HepG2 (cell line): ENCODE results near the gene PPP1R13B. TPM values are rescaled to one million over a fixed set of nuclear protein-coding genes. Genes with fewer than 3 reads are reported as not detected.

Experiments used
- ATAC-seq: fragments of 200-7000 bp; cut with Tn5 transposase; 3 replicates; pipeline ENCODE4 v1.9.1; 2020; ENCODE audit warnings: mild to moderate bottlenecking, moderate library complexity
- BruUV-seq: library from RNA; stranded (reverse); fragments of 400-500 nt; replicated peaks from 2 replicates; lab custom pipeline; 2021; lab: Mats Ljungman, UMichigan
- CTCF ChIA-PET: fragments of 300-600 bp; formaldehyde crosslinking; extraction: SDS; loops from one replicate; lab custom pipeline; 2021; ENCODE audit warnings: low total read pairs, inconsistent platforms, low intra/inter-chr PET ratio; lab: Yijun Ruan, JAX
- POLR2A ChIA-PET: fragments of 350-600 bp; sonication (Branson Sonifier 250); formaldehyde crosslinking; loops from one replicate; lab custom pipeline; 2020; ENCODE audit warnings: antibody characterized with exemption, inconsistent platforms; lab: Yijun Ruan, JAX
- DNase-seq: peaks from one replicate; pipeline ENCODE4 v3.0.0-alpha.2; 2015; ENCODE audit warnings: low spot score
- FAIRE-seq: peaks from 3 replicates; lab custom pipeline; 2011; peaks lifted over from hg19 to GRCh38; lab: Jason Lieb, UNC
- H2AFZ ChIP-seq: one replicate; pipeline ENCODE4 v1.6.1; 2011; ENCODE audit warnings: low read length, inconsistent platforms
- H3K27ac ChIP-seq: fragments of 300-600 bp; 3 replicates; pipeline ENCODE4 v1.8.0; 2011; ENCODE audit warnings: mixed run types, mild to moderate bottlenecking, mixed read lengths, low read length, inconsistent platforms; ENCODE audit not compliant: insufficient read depth; ENCODE audit errors: extremely low read length
- H3K27me3 ChIP-seq, 2 experiments: fragments of 200-600 bp in 1 of 2; 2 replicates in 1 of 2; 3 replicates in 1 of 2; pipeline versions ENCODE4 v1.6.0 to v1.8.0; 2011; ENCODE audit warnings: low read length in 2 of 2, mild to moderate bottlenecking in 2 of 2, moderate library complexity in 2 of 2, inconsistent platforms in 1 of 2; ENCODE audit not compliant: insufficient read depth in 2 of 2, control insufficient read depth in 1 of 2
- H3K36me3 ChIP-seq, 2 experiments: fragments of 200-600 bp in 1 of 2; replicated peaks in 1 of 2; 2 replicates in 1 of 2; 3 replicates in 1 of 2; pipeline versions ENCODE4 v1.5.1 to v1.8.0; 2011; ENCODE audit warnings: low read length in 2 of 2, inconsistent platforms in 1 of 2; ENCODE audit not compliant: insufficient read depth in 2 of 2, control insufficient read depth in 1 of 2
- H3K4me1 ChIP-seq: 2 replicates; pipeline ENCODE4 v1.5.1; 2012; ENCODE audit warnings: low read length, inconsistent platforms; ENCODE audit not compliant: insufficient read depth
- H3K4me2 ChIP-seq: 2 replicates; pipeline ENCODE4 v1.6.0; 2011; ENCODE audit warnings: low read depth, low read length, inconsistent platforms
- H3K4me3 ChIP-seq, 3 experiments: fragments of 200-600 bp in 1 of 3; sonication (generic), shearing (Covaris generic) in 1 of 3; replicated peaks in 1 of 3; 2 replicates each; pipeline ENCODE4 v1.5.1; 2011 to 2016; ENCODE audit warnings: low read length in 3 of 3, inconsistent platforms in 2 of 3, low read depth in 2 of 3, mild to moderate bottlenecking in 2 of 3, control low read depth in 1 of 3, mixed read lengths in 1 of 3; ENCODE audit not compliant: insufficient read depth in 1 of 3
- H3K79me2 ChIP-seq: one replicate; pipeline ENCODE4 v1.6.1; 2011; ENCODE audit warnings: low read length, inconsistent platforms; ENCODE audit not compliant: insufficient read depth
- H3K9ac ChIP-seq: 2 replicates; pipeline ENCODE4 v1.6.0; 2011; ENCODE audit warnings: mild to moderate bottlenecking, low read depth, low read length, inconsistent platforms; ENCODE audit not compliant: insufficient read depth
- H3K9me3 ChIP-seq: 2 replicates; pipeline ENCODE4 v1.5.1; 2012; ENCODE audit warnings: mild to moderate bottlenecking, low read length
- H4K20me1 ChIP-seq: 2 replicates; pipeline ENCODE4 v1.6.0; 2011; ENCODE audit warnings: inconsistent platforms, mild to moderate bottlenecking, low read length, moderate library complexity; ENCODE audit not compliant: insufficient read depth
- ARID3A ChIP-seq: IDR thresholded peaks from 2 replicates; pipeline ENCODE4 v1.6.1; 2012; ENCODE audit warnings: low read depth, low read length, improper control_type of control experiment
- DDIT3 ChIP-seq: sonication (generic); formaldehyde crosslinking; IDR thresholded peaks from 2 replicates; pipeline ENCODE4 v1.4.0; 2020; ENCODE audit warnings: mild to moderate bottlenecking, missing genetic modification reagents
- KAT7 ChIP-seq: IDR thresholded peaks from 2 replicates; pipeline ENCODE4 v1.6.1; 2018; ENCODE audit warnings: borderline replicate concordance, missing compliant biosample characterization
- NFE2 ChIP-seq: sonication (generic); formaldehyde crosslinking; IDR thresholded peaks from 2 replicates; pipeline ENCODE4 v1.4.0; 2020; ENCODE audit warnings: missing genetic modification reagents
- REL ChIP-seq: sonication (generic); formaldehyde crosslinking; conservative IDR thresholded peaks from 2 replicates; pipeline ENCODE4 v1.8.0; 2022; ENCODE audit warnings: mild to moderate bottlenecking, missing genetic modification reagents, moderate library complexity
- SP140L ChIP-seq: sonication (generic); formaldehyde crosslinking; IDR thresholded peaks from 2 replicates; pipeline ENCODE4 v1.4.0; 2020; ENCODE audit warnings: missing genetic modification reagents, borderline replicate concordance
- STAT5B ChIP-seq: sonication (generic); formaldehyde crosslinking; IDR thresholded peaks from 2 replicates; pipeline ENCODE4 v1.4.0; 2020; ENCODE audit warnings: missing genetic modification reagents
- TCF7L2 ChIP-seq: IDR thresholded peaks from 2 replicates; pipeline ENCODE4 v1.6.1; 2011; ENCODE audit warnings: mild to moderate bottlenecking, low read depth, low read length, moderate library complexity
- ZNF512 ChIP-seq: sonication (generic); formaldehyde crosslinking; IDR thresholded peaks from 2 replicates; pipeline ENCODE4 v1.4.0; 2020; ENCODE audit warnings: mild to moderate bottlenecking, missing genetic modification reagents
- WGBS: methylation state at CpG from one replicate; pipeline ENCODE4 v1.1.6; 2017; ENCODE audit warnings: low lambda C conversion rate; 5-methylcytosine and 5-hydroxymethylcytosine counted together
- in situ Hi-C: cut with HindIII; loops from 2 replicates; pipeline ENCODE4 v1.10.0; 2017; ENCODE audit warnings: low pct_unique_long_range_greater_than_20kb; ENCODE audit not compliant: extremely low pct_ligation_motif_present
- intact Hi-C: fragments of 100-400 bp; cut with micrococcal nuclease; formaldehyde crosslinking; loops from one replicate; pipeline ENCODE4 v1.10.0; 2022; ENCODE audit not compliant: unreplicated experiment
- polyA plus RNA-seq, 8 experiments: library from polyadenylated mRNA; depleted of rRNA in 3 of 8; stranded (reverse) in 7 of 8; unstranded in 1 of 8; fragments of >200 nt; fragmentation: Illumina TruSeq in 4 of 8; extraction: Trizol in 4 of 8; gene quantifications; 2 replicates each; pipeline versions ENCODE4 v1.2.1 to v1.2.3, GENCODE V29; 2011 to 2016; ENCODE audit warnings: low read depth in 4 of 8, missing spikeins in 1 of 8, mixed read lengths in 1 of 8; ENCODE audit not compliant: insufficient read depth in 1 of 8
- total RNA-seq, 5 experiments: library from RNA; depleted of rRNA; stranded (reverse); fragments of >200 nt; fragmentation: Illumina TruSeq; extraction: Trizol; gene quantifications; 2 replicates each; pipeline ENCODE4 v1.2.3, GENCODE V29; 2016; ENCODE audit warnings: low read depth in 1 of 5
- TF ChIP-seq, protein P1 (sequence below): sonication (generic); formaldehyde crosslinking; IDR thresholded peaks from 2 replicates; pipeline ENCODE4 v1.8.0; 2022; ENCODE audit warnings: missing genetic modification reagents, mild to moderate bottlenecking, borderline replicate concordance
- TF ChIP-seq, protein P2 (sequence below): sonication (generic); formaldehyde crosslinking; IDR thresholded peaks from 2 replicates; pipeline ENCODE4 v1.4.0; 2020; ENCODE audit warnings: mild to moderate bottlenecking, low read depth, missing genetic modification reagents

Gene PPP1R13B
- total and polyA plus RNA-seq, 2 of the 13 experiments (the other 11 are each of a cell fraction or from before 2014, with no cell fraction given), result 4.6 to 9.4 TPM

DNA sequence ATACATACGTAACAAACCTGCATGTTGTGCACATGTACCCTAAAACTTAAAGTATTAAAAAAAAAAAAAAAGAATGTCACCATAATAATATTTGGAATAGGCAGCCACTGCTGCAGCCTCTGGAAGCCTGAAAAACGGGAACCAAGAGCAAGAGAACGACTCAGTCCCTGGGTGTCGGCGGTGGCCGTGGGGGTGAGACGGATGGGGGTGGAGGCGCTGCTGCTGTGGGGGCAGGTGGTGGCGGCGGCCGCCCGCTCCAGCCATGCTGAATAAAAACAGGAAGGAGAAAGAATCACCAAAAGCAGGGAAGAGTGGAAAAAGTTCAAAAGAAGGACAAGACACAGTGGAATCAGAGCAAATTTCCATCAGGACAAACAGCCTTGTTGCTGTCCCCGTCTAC is 84.8 kb downstream of the PPP1R13B start:
- ChIA-PET POLR2A (no interaction called here), CTCF (no interaction called here)
- H3K36me3 ChIP-seq, result peaks cover 0 to 3% of the 10 kb centered on the region in 2 experiments; a peak in 1 of 5 replicates
- no peak overlapping the region for H3K4me2 ChIP-seq
- no peak overlapping the region for H3K27ac ChIP-seq
- no peaks in the 10 kb centered on the region for H3K27me3 ChIP-seq
- no peak for DNase-seq
- WGBS, result 97% methylated on average over 13 of the region's 13 CpGs
- no peak for ATAC-seq
- no peak overlapping the region for H2AFZ ChIP-seq
- intact Hi-C loops, result no loop called here
- in situ Hi-C loops, result no loop called here
- no peaks in the 10 kb centered on the region for H3K4me1 ChIP-seq
- no peaks in the 10 kb centered on the region for H4K20me1 ChIP-seq
- no TSS peak for BruUV-seq
- no peak for FAIRE-seq
- no peak overlapping the region for H3K4me3 ChIP-seq
- TF ChIP-seq SP140L (no peak), STAT5B (no peak), TCF7L2 (no peak), DDIT3 (CRISPR knock-in tag) (no peak)
- H3K79me2 ChIP-seq, result no peaks in the 10 kb centered on the region
- no peaks in the 10 kb centered on the region for H3K9me3 ChIP-seq
- H3K9ac ChIP-seq, result no peak overlapping the region

- WGBS, result 88% methylated on average over 1 of the region's 1 CpG
- ChIA-PET CTCF (no interaction called here), POLR2A (no interaction called here)
- DNase-seq (no peak), FAIRE-seq (no peak), ATAC-seq (no peak)
- no peak overlapping the region for H3K4me2 ChIP-seq
- no peaks in the 10 kb centered on the region for H3K4me1 ChIP-seq
- no peak for TF ChIP-seq NFE2 (CRISPR knock-in tag)
- TF ChIP-seq REL (CRISPR knock-in tag), result no peak
- TF ChIP-seq ARID3A, result no peak
- TF ChIP-seq, protein P1, sequence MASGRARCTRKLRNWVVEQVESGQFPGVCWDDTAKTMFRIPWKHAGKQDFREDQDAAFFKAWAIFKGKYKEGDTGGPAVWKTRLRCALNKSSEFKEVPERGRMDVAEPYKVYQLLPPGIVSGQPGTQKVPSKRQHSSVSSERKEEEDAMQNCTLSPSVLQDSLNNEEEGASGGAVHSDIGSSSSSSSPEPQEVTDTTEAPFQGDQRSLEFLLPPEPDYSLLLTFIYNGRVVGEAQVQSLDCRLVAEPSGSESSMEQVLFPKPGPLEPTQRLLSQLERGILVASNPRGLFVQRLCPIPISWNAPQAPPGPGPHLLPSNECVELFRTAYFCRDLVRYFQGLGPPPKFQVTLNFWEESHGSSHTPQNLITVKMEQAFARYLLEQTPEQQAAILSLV (CRISPR knock-in tag), result no peak
- no peak for TF ChIP-seq KAT7 (CRISPR knock-in tag)
- TF ChIP-seq, protein P2, sequence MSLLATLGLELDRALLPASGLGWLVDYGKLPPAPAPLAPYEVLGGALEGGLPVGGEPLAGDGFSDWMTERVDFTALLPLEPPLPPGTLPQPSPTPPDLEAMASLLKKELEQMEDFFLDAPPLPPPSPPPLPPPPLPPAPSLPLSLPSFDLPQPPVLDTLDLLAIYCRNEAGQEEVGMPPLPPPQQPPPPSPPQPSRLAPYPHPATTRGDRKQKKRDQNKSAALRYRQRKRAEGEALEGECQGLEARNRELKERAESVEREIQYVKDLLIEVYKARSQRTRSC (CRISPR knock-in tag), result no peak
- no peak for TF ChIP-seq ZNF512 (CRISPR knock-in tag)
- H3K27ac ChIP-seq, result no peak overlapping the region
- H3K36me3 ChIP-seq, result peaks cover 0 to 6% of the 10 kb centered on the region in 2 experiments; a peak in 1 of 5 replicates
- BruUV-seq, result no TSS peak
- H3K9me3 ChIP-seq, result no peaks in the 10 kb centered on the region
- H4K20me1 ChIP-seq, result no peaks in the 10 kb centered on the region
- H3K79me2 ChIP-seq, result no peaks in the 10 kb centered on the region
- intact Hi-C loops, result no loop called here
- no peaks in the 10 kb centered on the region for H3K27me3 ChIP-seq
- no peak overlapping the region for H2AFZ ChIP-seq
- H3K9ac ChIP-seq, result no peak overlapping the region
- in situ Hi-C loops, result no loop called here
- H3K4me3 ChIP-seq, result no peak overlapping the region
Observed at GRCh38 chr14:103762036-103762435, 85.3 kb downstream of the PPP1R13B start.
